GM12878 (cell line): ENCODE results near the gene SLC12A1. TPM values are rescaled to one million over a fixed set of nuclear protein-coding genes. Genes with fewer than 3 reads are reported as not detected.

Experiments used
- EGR1 ChIP-seq, 2 experiments: IDR thresholded peaks; 1 replicate in 1 of 2; 2 replicates in 1 of 2; pipeline ENCODE4 v1.6.1; 2011 to 2012; ENCODE audit warnings: low read depth in 2 of 2, low read length in 2 of 2, borderline replicate concordance in 1 of 2, mild to moderate bottlenecking in 1 of 2, moderate library complexity in 1 of 2
- GABPA ChIP-seq: IDR thresholded peaks from 2 replicates; pipeline ENCODE4 v1.6.1; 2014; ENCODE audit warnings: antibody characterized with exemption, low read depth, mild to moderate bottlenecking, inconsistent platforms
- HCFC1 ChIP-seq: fragments of 150-350 bp; IDR thresholded peaks from 2 replicates; pipeline ENCODE4 v1.6.1; 2014; ENCODE audit warnings: low read length
- IKZF1 ChIP-seq: fragments of 450-650 bp; conservative IDR thresholded peaks from 2 replicates; pipeline ENCODE4 v1.6.1; 2017; ENCODE audit warnings: antibody characterized with exemption, mild to moderate bottlenecking
- NR2F1 ChIP-seq: fragments of 450-650 bp; conservative IDR thresholded peaks from 2 replicates; pipeline ENCODE4 v1.6.1; 2017; ENCODE audit warnings: mild to moderate bottlenecking
- RELB ChIP-seq: fragments of 450-650 bp; IDR thresholded peaks from 2 replicates; pipeline ENCODE4 v1.6.1; 2017; ENCODE audit warnings: low read depth, mild to moderate bottlenecking, moderate library complexity
- REST ChIP-seq: IDR thresholded peaks from 2 replicates; pipeline ENCODE4 v1.6.1; 2012; ENCODE audit warnings: mild to moderate bottlenecking, low read depth, low read length
- TAF1 ChIP-seq: IDR thresholded peaks from 2 replicates; pipeline ENCODE4 v1.6.1; 2011; ENCODE audit warnings: mild to moderate bottlenecking, low read depth, low read length, borderline replicate concordance
- TBL1XR1 ChIP-seq: IDR thresholded peaks from 2 replicates; pipeline ENCODE4 v1.6.1; 2012; ENCODE audit warnings: low read depth, low read length, improper control_type of control experiment
- TCF3 ChIP-seq: IDR thresholded peaks from 2 replicates; pipeline ENCODE4 v1.6.1; 2012; ENCODE audit warnings: low read depth, mild to moderate bottlenecking, low read length, borderline replicate concordance; ENCODE audit not compliant: insufficient read depth
- ZNF207 ChIP-seq: fragments of 450-650 bp; IDR thresholded peaks from 2 replicates; pipeline ENCODE4 v1.6.1; 2014; ENCODE audit warnings: antibody characterized with exemption, mild to moderate bottlenecking, borderline replicate concordance
- ZNF217 ChIP-seq: fragments of 450-650 bp; IDR thresholded peaks from 2 replicates; pipeline ENCODE4 v1.6.1; 2017; ENCODE audit warnings: antibody characterized with exemption, mild to moderate bottlenecking
- ZNF687 ChIP-seq: fragments of 450-650 bp; IDR thresholded peaks from 2 replicates; pipeline ENCODE4 v1.6.1; 2017; ENCODE audit warnings: mild to moderate bottlenecking, moderate library complexity
- polyA plus RNA-seq, 11 experiments: library from polyadenylated mRNA; depleted of rRNA in 4 of 11; unstranded in 6 of 11; stranded (reverse) in 5 of 11; fragments of >200 nt; fragmentation: Nextera tagmentation in 4 of 11; fragmentation: Illumina TruSeq in 1 of 11; extraction: Ambion mirVana in 4 of 11; extraction: Trizol in 1 of 11; gene quantifications; 1 replicate in 1 of 11; 2 replicates in 10 of 11; pipeline versions ENCODE4 v1.2.1 to v1.2.3, GENCODE V29; 2011 to 2016; ENCODE audit warnings: inconsistent platforms in 2 of 11, missing spikeins in 2 of 11, low read depth in 1 of 11
- total RNA-seq, 4 experiments: library from RNA; depleted of rRNA in 3 of 4; stranded (reverse); fragments of >200 nt in 3 of 4; fragmentation: Illumina TruSeq in 1 of 4; extraction: Trizol in 1 of 4; gene quantifications; 2 replicates each; pipeline versions ENCODE4 v1.2.1 to v1.2.3, GENCODE V29; 2013 to 2021
- TF ChIP-seq, protein P1 (sequence below): fragments of 450-650 bp; IDR thresholded peaks from 2 replicates; pipeline ENCODE4 v1.6.1; 2016; ENCODE audit warnings: mild to moderate bottlenecking

The SLC12A1 gene
- total and polyA plus RNA-seq, 10 of the 15 experiments (the other 5 are each of a cell fraction or from before 2014, with no cell fraction given), result under 0.01 TPM; not detected in 9

DNA sequence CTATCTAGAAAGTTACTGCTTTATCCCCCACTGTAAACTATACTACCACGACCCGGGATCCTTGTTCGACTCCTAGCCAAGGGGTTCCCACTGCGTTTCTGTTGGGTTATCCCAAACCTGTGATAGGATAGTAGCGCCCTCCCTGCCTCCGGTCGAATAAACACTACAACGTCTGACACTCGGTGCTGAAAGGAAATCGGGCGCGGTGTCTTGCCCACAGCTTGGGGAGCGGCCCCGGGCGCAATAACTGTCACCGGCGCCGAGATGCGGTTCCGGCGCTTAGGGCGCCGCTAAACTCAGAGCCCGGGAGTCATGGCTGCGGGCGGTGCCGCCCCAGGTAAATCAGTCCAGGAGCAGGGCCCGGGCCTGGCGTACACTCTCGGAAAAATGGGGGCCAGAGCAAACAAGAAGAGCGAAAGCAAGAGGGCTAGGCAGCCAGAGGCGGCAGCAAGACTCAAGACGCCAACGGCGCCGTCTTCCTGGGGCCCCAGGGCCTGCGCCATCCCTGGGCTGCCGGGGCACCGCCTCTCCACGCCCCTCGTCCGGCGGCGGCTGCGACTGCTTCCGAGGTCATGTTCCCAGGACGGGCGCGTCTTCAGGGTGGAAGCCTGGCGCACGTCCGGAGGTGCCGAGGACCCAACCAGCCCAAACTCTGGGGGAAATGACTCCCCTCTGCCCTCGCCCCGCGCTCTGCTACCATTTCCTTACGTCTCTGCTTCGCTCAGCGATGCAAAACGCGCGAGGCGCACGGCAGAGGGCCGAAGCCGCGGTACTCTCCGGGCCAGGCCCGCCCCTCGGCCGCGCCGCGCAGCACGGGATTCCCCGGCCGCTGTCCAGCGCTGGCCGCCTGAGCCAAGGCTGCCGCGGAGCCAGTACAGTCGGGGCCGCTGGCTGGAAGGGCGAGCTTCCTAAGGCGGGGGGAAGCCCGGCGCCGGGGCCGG, 125.0 kb downstream of the SLC12A1 start, which contains the start of gene DUT (continued):
- TF ChIP-seq HCFC1 (peak; percentile 48), REST (peak; percentile 92), ZNF207 (peak; percentile 77; the same call in 1 of the 2 replicates), RELB (peak; percentile 66; the same call in 1 of the 2 replicates), TCF3 (no peak), TAF1 (peak; percentile 75; the same call in 1 of the 2 replicates), ZNF217 (0 out of 2 replicates have a peak, but pooled peaks have one; percentile 51), GABPA (peak; percentile 88), NR2F1 (peak; percentile 61; the same call in 1 of the 2 replicates), IKZF1 (peak; percentile 89), EGR1 (IDR thresholded peaks at IDR 0.05; ENCODE audit: borderline replicate concordance in 1 of 2, low read depth in 2 of 2, low read length in 2 of 2) (no peak), TBL1XR1 (peak; percentile 17; the same call in 1 of the 2 replicates), ZNF687 (peak; percentile 59)
- TF ChIP-seq, protein P1, sequence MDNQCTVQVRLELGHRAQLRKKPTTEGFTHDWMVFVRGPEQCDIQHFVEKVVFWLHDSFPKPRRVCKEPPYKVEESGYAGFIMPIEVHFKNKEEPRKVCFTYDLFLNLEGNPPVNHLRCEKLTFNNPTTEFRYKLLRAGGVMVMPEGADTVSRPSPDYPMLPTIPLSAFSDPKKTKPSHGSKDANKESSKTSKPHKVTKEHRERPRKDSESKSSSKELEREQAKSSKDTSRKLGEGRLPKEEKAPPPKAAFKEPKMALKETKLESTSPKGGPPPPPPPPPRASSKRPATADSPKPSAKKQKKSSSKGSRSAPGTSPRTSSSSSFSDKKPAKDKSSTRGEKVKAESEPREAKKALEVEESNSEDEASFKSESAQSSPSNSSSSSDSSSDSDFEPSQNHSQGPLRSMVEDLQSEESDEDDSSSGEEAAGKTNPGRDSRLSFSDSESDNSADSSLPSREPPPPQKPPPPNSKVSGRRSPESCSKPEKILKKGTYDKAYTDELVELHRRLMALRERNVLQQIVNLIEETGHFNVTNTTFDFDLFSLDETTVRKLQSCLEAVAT, result peak; percentile 54; the same call in 1 of the 2 replicates
